Sigmoid colon (tissue), 7 donors: ENCODE results near the gene DNAJB7. TPM values are rescaled to one million over a fixed set of nuclear protein-coding genes. Genes with fewer than 3 reads are reported as not detected.

Source experiments
- DNase-seq: peaks from one replicate; pipeline ENCODE4 v3.0.0-alpha.2; 2019
- H3K27ac ChIP-seq, 4 donors: fragments of 200-600 bp; sonication (generic); one replicate each; pipeline ENCODE4 v1.5.1; 2016 to 2019; ENCODE audit warnings: mild to moderate bottlenecking in 1 of 4
- H3K27me3 ChIP-seq, 3 donors: fragments of 200-600 bp; sonication (generic); one replicate each; pipeline ENCODE4 v1.5.1; 2019; ENCODE audit warnings: mild to moderate bottlenecking in 1 of 3
- H3K36me3 ChIP-seq, 4 donors: fragments of 200-600 bp; sonication (generic); one replicate each; pipeline ENCODE4 v1.5.1; 2016 to 2019
- H3K4me1 ChIP-seq, 4 donors: fragments of 200-600 bp; sonication (generic); one replicate each; pipeline ENCODE4 v1.5.1; 2017 to 2019
- H3K4me3 ChIP-seq, 4 donors: fragments of 200-600 bp; sonication (generic); one replicate each; pipeline ENCODE4 v1.5.1; 2017 to 2019; ENCODE audit warnings: mild to moderate bottlenecking in 2 of 4, moderate library complexity in 1 of 4
- H3K9me3 ChIP-seq, 4 donors: fragments of 200-600 bp in 3 of 4; sonication (generic) in 3 of 4; one replicate each; pipeline versions ENCODE4 v1.5.1 to v1.6.1; 2013 to 2019
- EP300 ChIP-seq, 4 donors: sonication (generic); formaldehyde crosslinking; IDR thresholded peaks; one replicate each; pipeline ENCODE4 v1.6.1; 2017; ENCODE audit warnings: antibody characterized with exemption in 4 of 4
- POLR2A ChIP-seq, 2 donors: fragments of 450-650 bp; IDR thresholded peaks; one replicate each; pipeline ENCODE4 v1.6.1; 2016; ENCODE audit warnings: antibody characterized with exemption in 2 of 2, mild to moderate bottlenecking in 2 of 2, moderate library complexity in 2 of 2
- POLR2AphosphoS5 ChIP-seq, 4 donors: sonication (generic); formaldehyde crosslinking; IDR thresholded peaks; one replicate each; pipeline ENCODE4 v1.6.1; 2017; ENCODE audit warnings: antibody characterized with exemption in 4 of 4
- WGBS, 2 donors: extraction: QIAGEN DNeasy Blood & Tissue Kit; methylation state at CpG; one replicate each; pipeline ENCODE4 v1.1.7; 2013; 5-methylcytosine and 5-hydroxymethylcytosine counted together
- intact Hi-C: fragments of 100-400 bp; cut with DNase I; formaldehyde crosslinking; loops from one replicate; pipeline ENCODE4 v1.15.1; 2023
- polyA plus RNA-seq, 3 donors: library from polyadenylated mRNA; stranded (reverse); fragments of 200-250 nt; gene quantifications; one replicate each; pipeline ENCODE4 v1.2.3, GENCODE V29; 2013
- total RNA-seq, 4 donors: library from RNA; depleted of rRNA; stranded (reverse); fragments of >200 nt; gene quantifications; one replicate each; pipeline ENCODE4 v1.1.0, GENCODE V29; 2016
- TF ChIP-seq, protein P1 (sequence below), 4 experiments: fragments of 450-650 bp in 3 of 4; fragments of 200-600 bp in 1 of 4; IDR thresholded peaks; one replicate each; pipeline ENCODE4 v1.5.1; 2016 to 2019; ENCODE audit warnings: antibody characterized with exemption in 4 of 4, mild to moderate bottlenecking in 3 of 4, moderate library complexity in 2 of 4
- donor health status: healthy with polysubstance abuse.
- donor health status: Bipolar disorder and iron deficiency.
- donor health status: healthy.

DNAJB7 gene
- total and polyA plus RNA-seq, 7 donors: 0.07 to 0.60 TPM; not detected in 5

DNA sequence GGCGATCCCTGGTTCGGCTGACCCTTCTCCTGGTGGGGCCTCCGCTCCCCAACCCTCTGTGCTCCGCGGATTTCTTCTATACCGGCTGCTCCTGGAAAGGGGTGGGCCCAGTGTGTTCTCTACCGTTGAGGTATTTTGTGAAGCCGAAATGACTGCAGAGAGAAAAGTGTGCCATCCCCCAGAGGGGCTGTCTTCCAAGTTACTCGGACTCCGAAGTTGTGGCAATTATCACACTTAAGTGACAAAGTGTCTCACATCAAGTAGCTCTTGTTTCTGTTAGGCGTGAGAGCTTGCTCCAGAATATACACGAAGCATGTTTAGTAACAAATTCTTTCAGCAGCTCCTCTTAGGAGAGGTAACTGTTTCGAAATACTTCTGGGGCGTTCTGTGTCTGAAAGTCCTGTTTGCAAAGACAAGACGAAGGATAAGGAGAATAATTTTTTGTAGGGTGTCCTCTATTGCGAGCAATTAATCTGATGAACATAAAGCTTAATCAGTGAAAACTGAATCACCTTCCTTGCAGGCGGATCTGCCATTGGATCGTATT is 4.5 kb downstream of the DNAJB7 start:
- peak overlapping the region; percentile 78 to 96 (median 84) for H3K4me3 ChIP-seq
- no peaks in the 10 kb centered on the region for H3K27me3 ChIP-seq
- 2 to 5% methylated on average over 18 of the region's 18 CpGs for WGBS, 2 donors
- H3K4me1 ChIP-seq: peaks cover 0 to 47% (median 46%) of the 10 kb centered on the region in 4 donors
- H3K36me3 ChIP-seq: peaks cover 0 to 17% (median 0%) of the 10 kb centered on the region in 4 donors
- TF ChIP-seq EP300 (IDR thresholded peaks at IDR 0.05): no peak
- no peak for TF ChIP-seq POLR2A (IDR thresholded peaks at IDR 0.05)
- no peak for TF ChIP-seq POLR2AphosphoS5 (IDR thresholded peaks at IDR 0.05)
- TF ChIP-seq, protein P1, sequence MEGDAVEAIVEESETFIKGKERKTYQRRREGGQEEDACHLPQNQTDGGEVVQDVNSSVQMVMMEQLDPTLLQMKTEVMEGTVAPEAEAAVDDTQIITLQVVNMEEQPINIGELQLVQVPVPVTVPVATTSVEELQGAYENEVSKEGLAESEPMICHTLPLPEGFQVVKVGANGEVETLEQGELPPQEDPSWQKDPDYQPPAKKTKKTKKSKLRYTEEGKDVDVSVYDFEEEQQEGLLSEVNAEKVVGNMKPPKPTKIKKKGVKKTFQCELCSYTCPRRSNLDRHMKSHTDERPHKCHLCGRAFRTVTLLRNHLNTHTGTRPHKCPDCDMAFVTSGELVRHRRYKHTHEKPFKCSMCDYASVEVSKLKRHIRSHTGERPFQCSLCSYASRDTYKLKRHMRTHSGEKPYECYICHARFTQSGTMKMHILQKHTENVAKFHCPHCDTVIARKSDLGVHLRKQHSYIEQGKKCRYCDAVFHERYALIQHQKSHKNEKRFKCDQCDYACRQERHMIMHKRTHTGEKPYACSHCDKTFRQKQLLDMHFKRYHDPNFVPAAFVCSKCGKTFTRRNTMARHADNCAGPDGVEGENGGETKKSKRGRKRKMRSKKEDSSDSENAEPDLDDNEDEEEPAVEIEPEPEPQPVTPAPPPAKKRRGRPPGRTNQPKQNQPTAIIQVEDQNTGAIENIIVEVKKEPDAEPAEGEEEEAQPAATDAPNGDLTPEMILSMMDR (IDR thresholded peaks at IDR 0.05): no peak
- no peak for DNase-seq
- peak overlapping the region; percentile 93 to 99 (median 96) for H3K27ac ChIP-seq
- intact Hi-C loops: loop anchor here (2.0 to 10.0 kb wide), 3 partner anchors 40 to 767 kb away; partner anchors contain the start of genes DESI1, RBX1, SLC25A17 and XRCC6
- H3K9me3 ChIP-seq: no peaks in the 10 kb centered on the region

DNA sequence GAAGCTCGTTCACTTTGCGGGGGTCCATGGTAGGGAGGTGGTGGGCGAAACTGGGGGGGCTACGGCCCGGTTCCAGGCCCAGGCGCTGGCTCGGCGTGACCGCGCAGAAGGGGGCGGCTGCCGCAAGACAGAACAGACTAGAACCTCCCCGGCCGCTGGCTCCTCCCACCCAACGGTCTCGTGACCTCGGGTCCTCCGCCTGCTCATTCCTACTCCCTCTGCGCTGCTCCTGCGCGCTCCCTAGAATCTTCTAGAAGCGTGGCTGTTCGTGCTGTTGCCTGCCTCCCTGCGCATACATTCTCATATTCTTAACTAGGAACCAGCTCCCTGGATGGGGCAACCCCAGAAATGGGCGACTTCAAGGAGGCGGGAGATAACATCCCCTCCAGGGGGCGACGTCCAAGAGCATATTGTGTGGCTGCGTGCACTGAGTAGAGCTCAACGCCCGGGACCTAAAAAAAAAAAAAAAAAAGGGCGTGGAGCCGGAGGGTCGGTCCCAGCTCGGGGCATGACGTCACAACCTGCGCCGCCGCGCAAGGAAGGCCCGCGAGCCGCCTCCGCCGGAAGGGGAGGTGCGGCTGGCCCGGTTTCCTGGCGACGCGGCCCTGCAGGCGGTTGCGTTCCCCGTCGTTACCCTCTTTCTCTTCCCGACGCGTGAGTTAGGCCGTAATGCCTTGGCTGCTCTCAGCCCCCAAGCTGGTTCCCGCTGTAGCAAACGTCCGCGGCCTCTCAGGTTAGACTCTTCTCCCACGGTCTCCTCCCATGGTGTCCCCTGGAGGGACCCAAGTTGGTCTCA is 5.2 kb downstream of the DNAJB7 start, which contains the start of the genes ST13 and XPNPEP3:
Gene ST13, minus strand, starts transcription at position 127 of the 796 bp plus-strand sequence. Its CDS starts 99 bp downstream, at position 28.
Gene XPNPEP3, plus strand, starts transcription at position 636 of the 796 bp plus-strand sequence. Its CDS starts 34 bp downstream, at position 670.
- 0% methylated on average over 63 of the region's 63 CpGs for WGBS, 2 donors
- peak; percentile 99 for DNase-seq
- Histone ChIP-seq H3K4me3 (peak within 1 kb of the TSS; percentile 78 to 96 (median 84)), H3K27ac (peak within 1 kb of the TSS; percentile 93 to 99 (median 96)), H3K4me1 (peaks cover 0 to 53% (median 53%) of the 10 kb centered on the region in 4 donors), H3K36me3 (peaks cover 0 to 10% (median 0%) of the 10 kb centered on the region in 4 donors), H3K27me3 (no peaks in the 10 kb centered on the region), H3K9me3 (no peaks in the 10 kb centered on the region)
- intact Hi-C loops: loop anchor here (2.0 to 10.0 kb wide), 3 partner anchors 39 to 768 kb away; partner anchors contain the start of genes DESI1, RBX1, SLC25A17 and XRCC6
- peak; percentile 78 to 96 (median 91) for TF ChIP-seq POLR2AphosphoS5 (IDR thresholded peaks at IDR 0.05)
- TF ChIP-seq EP300 (IDR thresholded peaks at IDR 0.05): peak in 1 of 4 donors; percentile 78
- TF ChIP-seq POLR2A (IDR thresholded peaks at IDR 0.05): peak; percentile 69 to 74
- TF ChIP-seq, protein P1 (IDR thresholded peaks at IDR 0.05): no peak

DNA sequence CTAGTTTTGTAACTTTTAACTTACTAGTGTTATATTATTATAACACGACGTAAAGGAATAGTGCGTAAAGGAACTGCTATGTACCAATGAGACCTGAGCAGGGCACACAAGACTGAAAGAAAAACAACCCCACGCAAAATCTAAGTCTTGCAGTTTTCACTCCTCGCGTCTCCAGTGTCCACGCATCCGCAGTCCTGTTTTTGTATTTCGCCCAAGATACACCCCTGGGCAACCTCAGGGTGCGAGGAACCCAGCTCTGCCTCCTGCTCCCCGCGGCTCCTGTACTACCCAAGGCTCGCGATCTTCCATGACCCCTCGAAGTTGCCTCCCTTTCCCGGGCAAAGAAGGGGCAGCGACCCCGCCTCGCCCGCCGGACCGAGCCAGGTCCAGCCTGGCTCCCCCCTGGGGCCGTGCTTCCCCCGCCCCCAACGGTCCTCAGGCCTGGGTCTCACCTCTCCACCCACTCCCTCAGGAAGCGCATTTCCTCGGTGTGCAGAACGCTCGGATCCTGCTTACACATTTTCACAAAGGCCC is 5.9 kb downstream of the DNAJB7 start:
- Histone ChIP-seq H3K36me3 (peaks cover 0 to 3% (median 0%) of the 10 kb centered on the region in 4 donors), H3K4me1 (peaks cover 0 to 54% (median 53%) of the 10 kb centered on the region in 4 donors), H3K27me3 (no peaks in the 10 kb centered on the region), H3K27ac (peak overlapping the region; percentile 93 to 99 (median 96)), H3K9me3 (no peaks in the 10 kb centered on the region), H3K4me3 (peak overlapping the region; percentile 78 to 96 (median 84))
- 0 to 1% methylated on average over 29 of the region's 29 CpGs for WGBS, 2 donors
- DNase-seq: peak; percentile 69
- TF ChIP-seq, protein P1 (IDR thresholded peaks at IDR 0.05): no peak
- TF ChIP-seq EP300 (IDR thresholded peaks at IDR 0.05): no peak
- TF ChIP-seq POLR2A (IDR thresholded peaks at IDR 0.05): no peak
- TF ChIP-seq POLR2AphosphoS5 (IDR thresholded peaks at IDR 0.05): no peak
- intact Hi-C loops: loop anchor here (2.0 to 10.0 kb wide), 3 partner anchors 39 to 769 kb away; partner anchors contain the start of genes DESI1, RBX1, SLC25A17 and XRCC6

DNA sequence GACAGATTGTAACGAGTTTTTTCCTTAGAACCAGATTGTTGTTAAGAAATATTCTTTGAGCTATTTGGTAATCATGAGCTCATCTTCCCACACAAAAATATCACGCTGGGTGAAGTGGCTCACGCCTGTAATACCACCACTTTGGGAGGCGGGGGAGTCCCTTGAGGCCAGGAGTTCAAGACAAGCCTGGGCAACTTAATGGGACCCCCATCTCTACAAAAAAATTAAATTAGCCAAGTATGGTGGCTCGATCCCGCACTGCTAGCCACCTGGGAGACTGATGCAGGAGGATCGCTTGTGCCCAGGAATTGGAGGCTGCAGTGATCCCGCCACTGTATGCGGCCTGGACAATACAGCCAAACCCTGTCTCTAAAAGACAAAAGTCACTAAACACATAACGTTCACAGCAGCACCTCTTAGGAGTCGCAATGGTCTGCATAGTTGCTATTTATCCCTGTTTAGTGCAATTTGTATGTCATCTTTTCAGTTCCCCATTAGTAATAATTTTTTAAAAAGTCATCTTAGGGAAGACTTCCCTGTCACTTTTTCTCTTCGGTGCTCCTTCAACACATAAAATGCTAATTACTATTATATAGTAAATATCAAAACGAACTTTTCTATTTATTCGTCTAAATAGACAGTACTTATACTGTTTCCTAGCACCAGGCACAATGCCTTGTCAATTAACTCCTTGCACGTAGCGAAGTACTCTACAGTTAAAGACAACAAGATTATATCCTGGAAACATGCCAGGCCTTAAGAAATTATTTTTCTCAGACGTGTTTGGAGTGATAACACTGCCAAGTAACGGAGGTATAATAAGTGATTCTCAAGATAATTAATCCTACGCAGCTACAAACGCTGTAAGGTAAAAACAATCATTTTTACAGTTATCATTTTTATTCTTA is 6.6 kb downstream of the DNAJB7 start:
- Histone ChIP-seq H3K27me3 (no peaks in the 10 kb centered on the region), H3K9me3 (no peaks in the 10 kb centered on the region), H3K4me3 (peak overlapping the region; percentile 78 to 96 (median 84)), H3K4me1 (peaks cover 0 to 54% (median 53%) of the 10 kb centered on the region in 4 donors), H3K27ac (peak overlapping the region; percentile 93 to 99 (median 96)), H3K36me3 (peaks cover 0 to 2% (median 0%) of the 10 kb centered on the region in 4 donors)
- 34 to 37% methylated on average over 20 of the region's 20 CpGs for whole genome bisulfite sequencing, 2 donors
- no peak for DNase-seq
- TF ChIP-seq EP300 (IDR thresholded peaks at IDR 0.05) (no peak), POLR2A (IDR thresholded peaks at IDR 0.05) (no peak), POLR2AphosphoS5 (IDR thresholded peaks at IDR 0.05) (no peak)
- TF ChIP-seq, protein P1 (IDR thresholded peaks at IDR 0.05): no peak
- intact Hi-C loops: loop anchor here (5.0 to 10.0 kb wide), 2 partner anchors 38 to 769 kb away; partner anchors contain the start of genes DESI1, SLC25A17 and XRCC6
